Neural crest cell (in vitro differentiated cells): ENCODE measurements around the gene LINGO1. TPM values are rescaled to one million over a fixed set of nuclear protein-coding genes. Genes with fewer than 3 reads are reported as not detected.

Source experiments
- DNase-seq: peaks from one replicate; pipeline ENCODE4 v3.0.0; 2021; ENCODE audit warnings: low read depth, mixed read lengths, low spot score
- H3K27ac Mint-ChIP-seq: one replicate; pipeline ENCODE4 v1.8.0; 2021; ENCODE audit warnings: mild to moderate bottlenecking, mixed read lengths; ENCODE audit not compliant: unreplicated experiment
- H3K27me3 Mint-ChIP-seq: 2 replicates; pipeline ENCODE4 v1.8.0; 2021; ENCODE audit warnings: low read depth, mild to moderate bottlenecking, mixed read lengths
- H3K36me3 Mint-ChIP-seq: 2 replicates; pipeline ENCODE4 v1.8.0; 2021; ENCODE audit warnings: low read depth, mild to moderate bottlenecking, mixed read lengths
- H3K4me1 Mint-ChIP-seq: 2 replicates; pipeline ENCODE4 v1.8.0; 2021; ENCODE audit warnings: mixed read lengths
- H3K4me3 Mint-ChIP-seq: one replicate; pipeline ENCODE4 v1.8.0; 2021; ENCODE audit warnings: mild to moderate bottlenecking, mixed read lengths
- H3K9me3 Mint-ChIP-seq: 2 replicates; pipeline ENCODE4 v1.8.0; 2021; ENCODE audit warnings: mixed read lengths
- CTCF ChIP-seq: fragments of 200-600 bp; sonication (generic); conservative IDR thresholded peaks from 2 replicates; pipeline ENCODE4 v1.5.0; 2021; ENCODE audit warnings: antibody characterized with exemption, mild to moderate bottlenecking
- total RNA-seq: library from RNA; stranded (reverse); gene quantifications from 2 replicates; pipeline ENCODE4 v1.2.1, GENCODE V29; 2021

Gene LINGO1
- total RNA-seq, 1 donor from 2014 or later, result 31.0 TPM

GRCh38 chr15:77591968-77592613, 40.6 kb downstream of the LINGO1 start:
- no peak for TF ChIP-seq CTCF
- no peaks in the 10 kb centered on the region for H3K9me3 Mint-ChIP-seq
- no peaks in the 10 kb centered on the region for H3K36me3 Mint-ChIP-seq
- H3K4me1 Mint-ChIP-seq, result peaks cover 26% of the 10 kb centered on the region
- no peak for DNase-seq
- no peaks in the 10 kb centered on the region for H3K27me3 Mint-ChIP-seq
- peak overlapping the region; percentile 83 for H3K27ac Mint-ChIP-seq
- H3K4me3 Mint-ChIP-seq, result no peak overlapping the region

- TF ChIP-seq CTCF, result no peak
- Mint-ChIP-seq H3K9me3 (no peaks in the 10 kb centered on the region), H3K36me3 (no peaks in the 10 kb centered on the region), H3K4me3 (no peak overlapping the region), H3K27me3 (no peaks in the 10 kb centered on the region), H3K4me1 (peaks cover 20% of the 10 kb centered on the region), H3K27ac (peak overlapping the region; percentile 57)
- DNase-seq, result peak; percentile 23
These were observed 42.9 kb downstream of the LINGO1 start for GRCh38 chr15:77589839-77590238.

- no peak for DNase-seq
- Mint-ChIP-seq H3K4me1 (peaks cover 28% of the 10 kb centered on the region), H3K4me3 (no peak overlapping the region), H3K27me3 (no peaks in the 10 kb centered on the region), H3K9me3 (no peaks in the 10 kb centered on the region), H3K36me3 (no peaks in the 10 kb centered on the region), H3K27ac (no peak overlapping the region)
- TF ChIP-seq CTCF, result no peak
These were observed 44.6 kb downstream of the LINGO1 start for GRCh38 chr15:77588126-77588525.

- H3K9me3 Mint-ChIP-seq, result no peaks in the 10 kb centered on the region
- DNase-seq, result no peak
- peaks cover 20% of the 10 kb centered on the region for H3K4me1 Mint-ChIP-seq
- peak overlapping the region; percentile 67 for H3K27ac Mint-ChIP-seq
- no peak for TF ChIP-seq CTCF
- no peaks in the 10 kb centered on the region for H3K27me3 Mint-ChIP-seq
- H3K4me3 Mint-ChIP-seq, result no peak overlapping the region
- H3K36me3 Mint-ChIP-seq, result no peaks in the 10 kb centered on the region
These were observed 48.0 kb downstream of the LINGO1 start for GRCh38 chr15:77584691-77585090.

GRCh38 chr15:77584201-77584600, 48.5 kb downstream of the LINGO1 start:
- no peaks in the 10 kb centered on the region for H3K36me3 Mint-ChIP-seq
- no peak for DNase-seq
- TF ChIP-seq CTCF, result peak; percentile 49
- H3K4me3 Mint-ChIP-seq, result no peak overlapping the region
- no peaks in the 10 kb centered on the region for H3K9me3 Mint-ChIP-seq
- peak overlapping the region; percentile 67 for H3K27ac Mint-ChIP-seq
- no peaks in the 10 kb centered on the region for H3K27me3 Mint-ChIP-seq
- H3K4me1 Mint-ChIP-seq, result peaks cover 17% of the 10 kb centered on the region
